Prostate gland (tissue), 2 donors: Measurements from ENCODE around the gene UBL7. TPM values are rescaled to one million over a fixed set of nuclear protein-coding genes. Genes with fewer than 3 reads are reported as not detected.

Experiments
- DNase-seq: peaks from one replicate; pipeline ENCODE4 v3.0.0-alpha.2; 2019; ENCODE audit warnings: low spot score
- H3K27ac ChIP-seq, 2 donors: fragments of 200-600 bp; sonication (generic); 2 replicates each; pipeline ENCODE4 v1.5.1; 2017 to 2019
- H3K27me3 ChIP-seq: fragments of 200-600 bp; sonication (generic); replicated peaks from 2 replicates; pipeline ENCODE4 v1.5.1; 2019; ENCODE audit not compliant: insufficient read depth
- H3K36me3 ChIP-seq, 2 donors: fragments of 200-600 bp; sonication (generic); 1 replicate in 1 of 2; 2 replicates in 1 of 2; pipeline versions ENCODE4 v1.5.1 to v1.8.1; 2017 to 2019
- H3K4me1 ChIP-seq: fragments of 200-600 bp; sonication (generic); replicated peaks from 2 replicates; pipeline ENCODE4 v1.5.1; 2019
- H3K4me3 ChIP-seq, 2 donors: fragments of 200-600 bp; sonication (generic); 2 replicates each; pipeline ENCODE4 v1.5.1; 2017 to 2019
- H3K9me3 ChIP-seq: fragments of 200-600 bp; sonication (generic); 2 replicates; pipeline ENCODE4 v1.5.1; 2017
- POLR2A ChIP-seq: fragments of 450-650 bp; IDR thresholded peaks from one replicate; pipeline ENCODE4 v1.6.1; 2016; ENCODE audit warnings: antibody characterized with exemption, mild to moderate bottlenecking
- POLR2AphosphoS5 ChIP-seq: sonication (generic); formaldehyde crosslinking; IDR thresholded peaks from one replicate; pipeline ENCODE4 v1.6.1; 2017; ENCODE audit warnings: antibody characterized with exemption
- WGBS: methylation state at CpG from one replicate; pipeline ENCODE4 v1.1.5; 2018; 5-methylcytosine and 5-hydroxymethylcytosine counted together
- intact Hi-C: fragments of 100-400 bp; cut with DNase I; formaldehyde crosslinking; loops from one replicate; pipeline ENCODE4 v1.14.2; 2022
- total RNA-seq, 2 donors: library from RNA; depleted of rRNA; stranded (reverse); fragments of >200 nt; gene quantifications; one replicate each; pipeline ENCODE4 v1.1.0, GENCODE V29; 2016
- TF ChIP-seq, protein P1 (sequence below), 4 experiments: fragments of 200-600 bp in 2 of 4; fragments of 450-650 bp in 2 of 4; sonication (generic) in 2 of 4; IDR thresholded peaks; 1 replicate in 3 of 4; 2 replicates in 1 of 4; pipeline ENCODE4 v1.5.1; 2016 to 2019; ENCODE audit warnings: antibody characterized with exemption in 4 of 4, mild to moderate bottlenecking in 2 of 4, moderate library complexity in 2 of 4

The UBL7 gene
- total RNA-seq, 2 donors from 2014 or later, result 83.1 to 85.2 TPM

DNA sequence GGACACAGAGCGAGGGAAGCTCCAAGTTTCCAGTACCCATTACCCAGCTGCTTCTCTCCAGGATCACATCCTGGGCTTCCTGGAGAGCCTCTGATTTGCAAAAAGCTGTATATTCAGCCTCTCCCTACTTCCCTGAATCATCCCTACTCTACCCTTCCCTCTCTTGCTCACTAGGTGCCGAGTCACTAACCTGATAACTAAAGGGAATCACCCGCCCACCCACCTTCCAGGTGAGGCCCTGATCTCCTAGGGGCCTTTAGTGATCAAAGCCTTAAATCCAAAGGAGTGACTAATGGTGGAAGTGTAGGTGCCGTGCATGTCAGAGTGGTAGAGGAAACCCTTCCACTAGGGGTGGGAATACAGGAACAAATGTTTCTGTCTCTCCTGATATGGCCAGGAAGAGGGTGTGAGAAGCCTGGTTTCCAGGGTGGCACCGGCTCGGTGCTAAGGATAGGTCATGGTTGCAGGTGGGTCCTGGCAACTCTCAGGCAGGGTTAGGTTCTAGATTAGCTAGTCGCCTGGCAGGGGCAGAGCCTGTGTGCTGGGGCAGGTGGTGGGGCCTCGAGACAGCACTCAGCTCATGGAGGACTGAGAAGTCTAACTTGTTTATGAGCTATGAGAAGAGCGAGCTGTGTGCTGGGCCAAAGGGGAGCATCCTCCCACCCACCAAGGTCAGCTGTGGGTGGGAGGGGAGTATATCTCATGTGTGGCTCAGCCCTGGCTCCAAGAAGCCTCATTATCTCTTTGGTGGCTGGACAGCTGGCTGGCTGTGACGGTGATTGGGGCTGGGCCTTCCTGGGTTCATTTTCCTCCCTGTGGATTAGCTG lies 37.3 kb downstream of the UBL7 start:
- Histone ChIP-seq H3K27me3 (no peaks in the 10 kb centered on the region), H3K36me3 (no peaks in the 10 kb centered on the region), H3K4me1 (no peaks in the 10 kb centered on the region), H3K4me3 (no peak overlapping the region), H3K9me3 (no peaks in the 10 kb centered on the region), H3K27ac (no peak overlapping the region)
- DNase-seq, result no peak
- intact Hi-C loops, result no loop called here
- TF ChIP-seq, protein P1, sequence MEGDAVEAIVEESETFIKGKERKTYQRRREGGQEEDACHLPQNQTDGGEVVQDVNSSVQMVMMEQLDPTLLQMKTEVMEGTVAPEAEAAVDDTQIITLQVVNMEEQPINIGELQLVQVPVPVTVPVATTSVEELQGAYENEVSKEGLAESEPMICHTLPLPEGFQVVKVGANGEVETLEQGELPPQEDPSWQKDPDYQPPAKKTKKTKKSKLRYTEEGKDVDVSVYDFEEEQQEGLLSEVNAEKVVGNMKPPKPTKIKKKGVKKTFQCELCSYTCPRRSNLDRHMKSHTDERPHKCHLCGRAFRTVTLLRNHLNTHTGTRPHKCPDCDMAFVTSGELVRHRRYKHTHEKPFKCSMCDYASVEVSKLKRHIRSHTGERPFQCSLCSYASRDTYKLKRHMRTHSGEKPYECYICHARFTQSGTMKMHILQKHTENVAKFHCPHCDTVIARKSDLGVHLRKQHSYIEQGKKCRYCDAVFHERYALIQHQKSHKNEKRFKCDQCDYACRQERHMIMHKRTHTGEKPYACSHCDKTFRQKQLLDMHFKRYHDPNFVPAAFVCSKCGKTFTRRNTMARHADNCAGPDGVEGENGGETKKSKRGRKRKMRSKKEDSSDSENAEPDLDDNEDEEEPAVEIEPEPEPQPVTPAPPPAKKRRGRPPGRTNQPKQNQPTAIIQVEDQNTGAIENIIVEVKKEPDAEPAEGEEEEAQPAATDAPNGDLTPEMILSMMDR (IDR thresholded peaks at IDR 0.05), result no peak
- TF ChIP-seq POLR2A, result no peak
- no peak for TF ChIP-seq POLR2AphosphoS5
- WGBS, result 88% methylated on average over 8 of the region's 10 CpGs

DNA sequence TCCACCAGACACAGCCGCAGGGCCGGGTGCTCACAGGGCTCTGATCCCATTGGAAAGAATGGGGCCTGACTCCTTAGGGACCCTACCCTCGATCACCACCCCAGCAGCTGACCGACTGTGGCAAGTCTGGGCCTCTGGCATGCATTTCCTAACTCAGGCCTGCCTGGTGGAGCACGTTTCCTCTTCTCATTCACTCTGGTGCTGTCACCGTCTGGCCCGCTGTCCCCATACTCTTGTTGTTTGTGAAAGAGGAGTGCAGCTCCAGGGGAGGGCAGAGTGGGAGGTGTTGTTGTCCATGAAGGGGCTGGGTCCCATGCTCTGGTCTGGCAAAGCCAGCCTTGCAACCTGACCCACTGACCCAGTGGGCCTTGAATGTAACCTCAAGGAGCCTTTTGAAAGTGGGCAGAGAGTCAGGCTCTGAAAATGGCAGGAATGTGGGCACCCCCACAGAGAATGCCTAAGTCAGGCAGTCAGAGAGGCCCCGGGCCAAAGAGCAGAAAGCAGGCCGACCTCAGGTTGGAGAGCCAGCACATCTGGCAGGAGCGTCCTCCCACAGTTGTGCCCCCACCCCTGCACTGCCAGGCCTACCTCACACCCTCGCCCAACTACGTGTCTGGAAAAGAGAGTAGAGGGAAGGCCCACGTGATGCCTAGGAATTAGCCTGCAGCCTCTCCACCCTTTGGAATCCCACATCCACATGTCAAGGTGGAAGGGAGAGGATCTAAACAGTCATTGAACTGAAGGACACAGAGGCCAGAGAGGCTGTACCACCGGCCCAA lies 38.1 kb downstream of the UBL7 start:
- Histone ChIP-seq H3K27me3 (no peaks in the 10 kb centered on the region), H3K27ac (no peak overlapping the region), H3K36me3 (no peaks in the 10 kb centered on the region), H3K9me3 (no peaks in the 10 kb centered on the region), H3K4me1 (no peaks in the 10 kb centered on the region), H3K4me3 (no peak overlapping the region)
- TF ChIP-seq POLR2A, result no peak
- TF ChIP-seq, protein P1 (IDR thresholded peaks at IDR 0.05), result no peak
- 86% methylated on average over 13 of the region's 14 CpGs for WGBS
- no peak for DNase-seq
- intact Hi-C loops, result no loop called here

DNA sequence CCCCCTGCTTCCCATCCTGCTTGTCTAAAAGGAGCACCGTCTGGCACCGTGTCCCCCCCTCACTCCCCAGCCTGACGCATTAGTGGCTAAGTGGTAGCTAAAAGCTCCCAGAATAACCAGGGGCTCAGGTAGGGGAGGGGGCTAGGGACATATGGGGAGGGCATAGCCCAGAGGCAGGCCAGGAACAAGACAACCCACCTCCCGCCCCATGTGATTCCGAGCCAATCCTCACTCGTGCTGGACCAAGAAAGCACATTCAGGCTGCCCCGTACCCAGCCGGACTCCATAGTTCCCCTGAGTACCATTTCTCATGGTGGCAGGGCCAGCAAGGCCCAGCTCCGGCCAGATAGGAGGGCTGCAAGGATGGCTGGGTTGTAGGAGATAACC lies 38.7 kb downstream of the UBL7 start:
- 85% methylated on average over 9 of the region's 9 CpGs for WGBS
- H3K4me1 ChIP-seq, result no peaks in the 10 kb centered on the region

DNA sequence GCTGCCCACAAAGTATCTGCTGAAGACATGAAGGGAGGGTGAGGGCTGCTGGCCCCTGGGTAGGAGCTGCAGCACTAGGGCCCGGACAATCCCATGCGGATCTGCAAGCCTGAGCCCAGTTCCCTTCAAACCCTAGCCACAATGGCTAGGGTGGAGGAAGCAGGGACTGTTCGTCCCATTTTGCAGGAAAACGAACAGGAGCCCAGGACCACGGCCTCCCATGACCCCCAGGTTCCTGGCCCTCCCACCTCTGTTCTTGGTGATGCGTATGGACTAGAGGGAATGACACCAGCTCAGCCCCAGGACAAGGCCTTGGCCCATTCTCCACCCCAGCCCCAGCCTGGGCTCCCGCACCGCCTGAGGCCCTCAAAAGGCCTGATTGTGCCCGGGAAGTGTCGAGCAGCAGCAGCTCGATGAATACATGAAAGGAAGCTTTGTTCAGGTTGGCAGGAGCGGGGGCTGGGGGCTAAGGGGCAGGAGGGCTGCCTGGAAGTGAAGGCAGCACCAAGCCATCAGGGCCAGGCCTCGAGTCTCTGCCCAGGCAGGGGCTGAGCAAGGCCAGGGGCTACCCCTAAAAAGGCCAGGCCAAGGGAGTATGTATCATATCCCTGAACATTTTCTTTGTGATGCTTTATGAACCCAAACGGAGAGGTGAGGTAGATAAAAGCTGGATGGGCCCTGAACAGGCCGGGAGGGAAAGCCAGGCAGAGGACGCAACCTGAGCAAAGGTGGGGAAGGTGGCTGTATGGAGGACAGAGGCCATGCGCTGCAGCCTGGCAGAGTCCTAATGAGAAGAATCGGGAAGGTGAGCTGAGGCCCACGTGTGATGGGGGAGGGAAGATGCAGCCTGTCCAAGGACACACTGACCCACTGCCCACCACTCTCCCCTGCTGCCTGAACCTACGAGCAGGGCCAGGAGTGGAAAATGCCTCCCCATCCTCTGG lies 39.4 kb downstream of the UBL7 start:
- TF ChIP-seq, protein P1 (IDR thresholded peaks at IDR 0.05), result no peak
- no peak for TF ChIP-seq POLR2A
- no peak for TF ChIP-seq POLR2AphosphoS5
- 82% methylated on average over 20 of the region's 20 CpGs for WGBS
- H3K36me3 ChIP-seq, result no peaks in the 10 kb centered on the region
- no peak for DNase-seq
- no peaks in the 10 kb centered on the region for H3K9me3 ChIP-seq
- H3K4me3 ChIP-seq, result no peak overlapping the region
- no peaks in the 10 kb centered on the region for H3K27me3 ChIP-seq
- intact Hi-C loops, result no loop called here
- H3K4me1 ChIP-seq, result no peaks in the 10 kb centered on the region
- H3K27ac ChIP-seq, result no peak overlapping the region

More for the DNA sequence above, 38.7 kb downstream of the UBL7 start:
- Histone ChIP-seq H3K36me3 (no peaks in the 10 kb centered on the region), H3K27me3 (no peaks in the 10 kb centered on the region), H3K9me3 (no peaks in the 10 kb centered on the region), H3K4me3 (no peak overlapping the region), H3K27ac (no peak overlapping the region)
- TF ChIP-seq POLR2AphosphoS5 (no peak), POLR2A (no peak)
- TF ChIP-seq, protein P1 (IDR thresholded peaks at IDR 0.05), result no peak
- intact Hi-C loops, result no loop called here
- DNase-seq, result no peak
